ENCODE data around the gene RARS2. TPM values are rescaled to one million over a fixed set of nuclear protein-coding genes. Genes with fewer than 3 reads are reported as not detected.

Gene RARS2
- total RNA-seq, 1 donor from 2014 or later, result 23.5 TPM

GRCh38 chr6:87561017-87561416, 28.8 kb downstream of the RARS2 start:
- Mint-ChIP-seq H3K4me1 (ENCODE audit: low read depth) (peaks cover 2% of the 10 kb centered on the region), H3K9me3 (no peaks in the 10 kb centered on the region), H3K27me3 (ENCODE audit: low read depth) (no peaks in the 10 kb centered on the region), H3K27ac (no peak overlapping the region), H3K36me3 (ENCODE audit: low read depth) (peaks cover 45% of the 10 kb centered on the region), H3K4me3 (ENCODE audit: low read depth) (no peak overlapping the region)
- intact Hi-C loops (cut with micrococcal nuclease), result no loop called here
- no peak for DNase-seq (ENCODE audit: low spot score)

- no peak overlapping the region for H3K27ac Mint-ChIP-seq
- H3K27me3 Mint-ChIP-seq (ENCODE audit: low read depth), result no peaks in the 10 kb centered on the region
- DNase-seq (ENCODE audit: low spot score), result no peak
- no peaks in the 10 kb centered on the region for H3K9me3 Mint-ChIP-seq
- H3K4me1 Mint-ChIP-seq (ENCODE audit: low read depth), result peaks cover 1% of the 10 kb centered on the region
- H3K36me3 Mint-ChIP-seq (ENCODE audit: low read depth), result peaks cover 46% of the 10 kb centered on the region
- intact Hi-C loops (cut with micrococcal nuclease), result no loop called here
- no peak overlapping the region for H3K4me3 Mint-ChIP-seq (ENCODE audit: low read depth)
Observed at GRCh38 chr6:87558446-87558845, 31.3 kb downstream of the RARS2 start.

GRCh38 chr6:87555506-87555905, 34.3 kb downstream of the RARS2 start:
- Mint-ChIP-seq H3K27ac (no peak overlapping the region), H3K27me3 (ENCODE audit: low read depth) (no peaks in the 10 kb centered on the region), H3K9me3 (no peaks in the 10 kb centered on the region), H3K36me3 (ENCODE audit: low read depth) (peaks cover 49% of the 10 kb centered on the region), H3K4me3 (ENCODE audit: low read depth) (no peak overlapping the region), H3K4me1 (ENCODE audit: low read depth) (peaks cover 1% of the 10 kb centered on the region)
- intact Hi-C loops (cut with micrococcal nuclease), result no loop called here
- DNase-seq (ENCODE audit: low spot score), result no peak

- H3K27me3 Mint-ChIP-seq (ENCODE audit: low read depth), result no peaks in the 10 kb centered on the region
- H3K36me3 Mint-ChIP-seq (ENCODE audit: low read depth), result peaks cover 58% of the 10 kb centered on the region
- H3K4me3 Mint-ChIP-seq (ENCODE audit: low read depth), result no peak overlapping the region
- H3K9me3 Mint-ChIP-seq, result no peaks in the 10 kb centered on the region
- intact Hi-C loops (cut with micrococcal nuclease), result no loop called here
- no peak for DNase-seq (ENCODE audit: low spot score)
- no peak overlapping the region for H3K27ac Mint-ChIP-seq
- H3K4me1 Mint-ChIP-seq (ENCODE audit: low read depth), result peaks cover 1% of the 10 kb centered on the region
Observed at GRCh38 chr6:87553159-87553765, 36.5 kb downstream of the RARS2 start.

- intact Hi-C loops (cut with micrococcal nuclease), result no loop called here
- DNase-seq (ENCODE audit: low spot score), result no peak
- Mint-ChIP-seq H3K4me1 (ENCODE audit: low read depth) (peaks cover 1% of the 10 kb centered on the region), H3K36me3 (ENCODE audit: low read depth) (peaks cover 50% of the 10 kb centered on the region), H3K4me3 (ENCODE audit: low read depth) (no peak overlapping the region), H3K27me3 (ENCODE audit: low read depth) (no peaks in the 10 kb centered on the region), H3K27ac (no peak overlapping the region), H3K9me3 (no peaks in the 10 kb centered on the region)
Observed at GRCh38 chr6:87551799-87552198, 38.0 kb downstream of the RARS2 start.

GRCh38 chr6:87544474-87544735, 45.4 kb downstream of the RARS2 start:
- Mint-ChIP-seq H3K9me3 (peaks cover 7% of the 10 kb centered on the region), H3K4me3 (ENCODE audit: low read depth) (no peak overlapping the region), H3K4me1 (ENCODE audit: low read depth) (peaks cover 6% of the 10 kb centered on the region), H3K27me3 (ENCODE audit: low read depth) (no peaks in the 10 kb centered on the region), H3K27ac (no peak overlapping the region), H3K36me3 (ENCODE audit: low read depth) (peaks cover 62% of the 10 kb centered on the region)
- intact Hi-C loops (cut with micrococcal nuclease), result no loop called here
- no peak for DNase-seq (ENCODE audit: low spot score)

GRCh38 chr6:87543696-87544473, 45.9 kb downstream of the RARS2 start:
- Mint-ChIP-seq H3K4me1 (ENCODE audit: low read depth) (peaks cover 6% of the 10 kb centered on the region), H3K27ac (no peak overlapping the region), H3K4me3 (ENCODE audit: low read depth) (no peak overlapping the region), H3K9me3 (peaks cover 10% of the 10 kb centered on the region), H3K27me3 (ENCODE audit: low read depth) (no peaks in the 10 kb centered on the region), H3K36me3 (ENCODE audit: low read depth) (peaks cover 66% of the 10 kb centered on the region)
- intact Hi-C loops (cut with micrococcal nuclease), result no loop called here
- no peak for DNase-seq (ENCODE audit: low spot score)

- peaks cover 10% of the 10 kb centered on the region for H3K9me3 Mint-ChIP-seq
- no peak overlapping the region for H3K27ac Mint-ChIP-seq
- H3K36me3 Mint-ChIP-seq (ENCODE audit: low read depth), result peaks cover 69% of the 10 kb centered on the region
- DNase-seq (ENCODE audit: low spot score), result no peak
- no peak overlapping the region for H3K4me3 Mint-ChIP-seq (ENCODE audit: low read depth)
- H3K4me1 Mint-ChIP-seq (ENCODE audit: low read depth), result peaks cover 6% of the 10 kb centered on the region
- intact Hi-C loops (cut with micrococcal nuclease), result no loop called here
- H3K27me3 Mint-ChIP-seq (ENCODE audit: low read depth), result no peaks in the 10 kb centered on the region
Observed at GRCh38 chr6:87541744-87542143, 48.0 kb downstream of the RARS2 start.

GRCh38 chr6:87541041-87541440, 48.7 kb downstream of the RARS2 start:
- intact Hi-C loops (cut with micrococcal nuclease), result no loop called here
- peaks cover 10% of the 10 kb centered on the region for H3K9me3 Mint-ChIP-seq
- peaks cover 4% of the 10 kb centered on the region for H3K4me1 Mint-ChIP-seq (ENCODE audit: low read depth)
- DNase-seq (ENCODE audit: low spot score), result no peak
- H3K27ac Mint-ChIP-seq, result no peak overlapping the region
- no peak overlapping the region for H3K4me3 Mint-ChIP-seq (ENCODE audit: low read depth)
- H3K36me3 Mint-ChIP-seq (ENCODE audit: low read depth), result peaks cover 66% of the 10 kb centered on the region
- no peaks in the 10 kb centered on the region for H3K27me3 Mint-ChIP-seq (ENCODE audit: low read depth)

GRCh38 chr6:87540539-87540938, 49.2 kb downstream of the RARS2 start:
- intact Hi-C loops (cut with micrococcal nuclease), result no loop called here
- peaks cover 3% of the 10 kb centered on the region for H3K4me1 Mint-ChIP-seq (ENCODE audit: low read depth)

GRCh38 chr6:87539554-87539953, 50.2 kb downstream of the RARS2 start:
- DNase-seq (ENCODE audit: low spot score), result no peak
- Mint-ChIP-seq H3K27ac (no peak overlapping the region), H3K9me3 (peaks cover 10% of the 10 kb centered on the region), H3K4me1 (ENCODE audit: low read depth) (peaks cover 1% of the 10 kb centered on the region), H3K4me3 (ENCODE audit: low read depth) (no peak overlapping the region), H3K36me3 (ENCODE audit: low read depth) (peaks cover 53% of the 10 kb centered on the region), H3K27me3 (ENCODE audit: low read depth) (no peaks in the 10 kb centered on the region)
- intact Hi-C loops (cut with micrococcal nuclease), result no loop called here

More at GRCh38 chr6:87540539-87540938, 49.2 kb downstream of the RARS2 start:
- Mint-ChIP-seq H3K36me3 (ENCODE audit: low read depth) (peaks cover 61% of the 10 kb centered on the region), H3K4me3 (ENCODE audit: low read depth) (no peak overlapping the region), H3K27ac (no peak overlapping the region), H3K9me3 (peaks cover 10% of the 10 kb centered on the region), H3K27me3 (ENCODE audit: low read depth) (no peaks in the 10 kb centered on the region)
- DNase-seq (ENCODE audit: low spot score), result no peak

GRCh38 chr6:87538510-87539260, 51.1 kb downstream of the RARS2 start:
- Mint-ChIP-seq H3K9me3 (peaks cover 10% of the 10 kb centered on the region), H3K36me3 (ENCODE audit: low read depth) (peaks cover 50% of the 10 kb centered on the region), H3K27me3 (ENCODE audit: low read depth) (no peaks in the 10 kb centered on the region), H3K27ac (no peak overlapping the region), H3K4me3 (ENCODE audit: low read depth) (no peak overlapping the region), H3K4me1 (ENCODE audit: low read depth) (peaks cover 2% of the 10 kb centered on the region)
- DNase-seq (ENCODE audit: low spot score), result no peak
- intact Hi-C loops (cut with micrococcal nuclease), result no loop called here

GRCh38 chr6:87534377-87535047, 55.3 kb downstream of the RARS2 start:
- no peak overlapping the region for H3K27ac Mint-ChIP-seq
- intact Hi-C loops (cut with micrococcal nuclease), result no loop called here
- H3K27me3 Mint-ChIP-seq (ENCODE audit: low read depth), result no peaks in the 10 kb centered on the region
- H3K9me3 Mint-ChIP-seq, result peaks cover 4% of the 10 kb centered on the region
- no peak for DNase-seq (ENCODE audit: low spot score)
- H3K4me1 Mint-ChIP-seq (ENCODE audit: low read depth), result peaks cover 2% of the 10 kb centered on the region
- no peak overlapping the region for H3K4me3 Mint-ChIP-seq (ENCODE audit: low read depth)
- H3K36me3 Mint-ChIP-seq (ENCODE audit: low read depth), result peaks cover 33% of the 10 kb centered on the region
